HG02943 (cell line): ENCODE results near the gene CXCL14.
"Not testable (repeated sequence)": the region's sequence is repeated elsewhere in the genome, so short reads cannot be mapped to it uniquely, and the experiment has no call there.

ENCODE experiments used
- ATAC-seq: cut with Tn5 transposase; IDR thresholded peaks from one replicate; pipeline ENCODE4 v1.9.1; 2021; ENCODE audit warnings: mild to moderate bottlenecking, low read depth, moderate library complexity; ENCODE audit not compliant: unreplicated experiment

The CXCL14 gene

GRCh38 chr5:135546912-135547311 lies 31.9 kb downstream of the CXCL14 start:
- no peak for ATAC-seq

- no peak for ATAC-seq
Observed at GRCh38 chr5:135546101-135546500, 32.7 kb downstream of the CXCL14 start.

GRCh38 chr5:135545099-135545498 lies 33.7 kb downstream of the CXCL14 start:
- ATAC-seq: no peak

GRCh38 chr5:135543485-135544304 lies 35.1 kb downstream of the CXCL14 start:
- no peak for ATAC-seq

- no peak for ATAC-seq
Observed at GRCh38 chr5:135543001-135543484, 35.7 kb downstream of the CXCL14 start.

GRCh38 chr5:135541807-135542502 lies 36.8 kb downstream of the CXCL14 start:
- ATAC-seq: no peak

- no peak for ATAC-seq
Observed at GRCh38 chr5:135539430-135540005, 39.3 kb downstream of the CXCL14 start.

GRCh38 chr5:135538261-135538660 lies 40.5 kb downstream of the CXCL14 start:
- no peak for ATAC-seq

GRCh38 chr5:135537745-135538144 lies 41.0 kb downstream of the CXCL14 start:
- no peak for ATAC-seq

GRCh38 chr5:135537271-135537670 lies 41.5 kb downstream of the CXCL14 start:
- no peak for ATAC-seq

- no peak for ATAC-seq
Observed at GRCh38 chr5:135535820-135536801, 42.7 kb downstream of the CXCL14 start, which contains the start of gene NEUROG1. Gene NEUROG1 (minus strand): TSS chr5:135535964. CDS start chr5:135535690, 274 bp downstream.

- ATAC-seq: no peak
Observed at GRCh38 chr5:135535420-135535819, 43.4 kb downstream of the CXCL14 start.

GRCh38 chr5:135534609-135535419 lies 44.0 kb downstream of the CXCL14 start:
- no peak for ATAC-seq

GRCh38 chr5:135533794-135534193 lies 45.0 kb downstream of the CXCL14 start:
- ATAC-seq: no peak

- ATAC-seq: no peak
Observed at GRCh38 chr5:135533334-135533733, 45.5 kb downstream of the CXCL14 start.

- not testable (repeated sequence) for ATAC-seq
Observed at GRCh38 chr5:135529576-135529975, 49.2 kb downstream of the CXCL14 start.

- ATAC-seq: no peak
Observed at GRCh38 chr5:135526924-135527323, 51.9 kb downstream of the CXCL14 start.

GRCh38 chr5:135521964-135522363 lies 56.8 kb downstream of the CXCL14 start:
- no peak for ATAC-seq
